ENCODE data around the gene DDX28.

- TF ChIP-seq CTCF (conservative IDR thresholded peaks at IDR 0.05; ENCODE audit: low read depth, low read length) (no peak), EZH2 (IDR thresholded peaks at IDR 0.05; ENCODE audit: low read length, unreplicated experiment) (no peak)
Measured at GRCh38 chr16:67971111-67971510, 51.9 kb downstream of the DDX28 start.
